GM19468 (cell line): ENCODE data around the gene WRAP73.

Source experiments
- ATAC-seq: cut with Tn5 transposase; IDR thresholded peaks from one replicate; pipeline ENCODE4 v1.9.1; 2021; ENCODE audit warnings: mild to moderate bottlenecking, moderate library complexity, moderate number of reproducible peaks; ENCODE audit not compliant: unreplicated experiment; ENCODE audit errors: extremely low read depth

Gene WRAP73

DNA sequence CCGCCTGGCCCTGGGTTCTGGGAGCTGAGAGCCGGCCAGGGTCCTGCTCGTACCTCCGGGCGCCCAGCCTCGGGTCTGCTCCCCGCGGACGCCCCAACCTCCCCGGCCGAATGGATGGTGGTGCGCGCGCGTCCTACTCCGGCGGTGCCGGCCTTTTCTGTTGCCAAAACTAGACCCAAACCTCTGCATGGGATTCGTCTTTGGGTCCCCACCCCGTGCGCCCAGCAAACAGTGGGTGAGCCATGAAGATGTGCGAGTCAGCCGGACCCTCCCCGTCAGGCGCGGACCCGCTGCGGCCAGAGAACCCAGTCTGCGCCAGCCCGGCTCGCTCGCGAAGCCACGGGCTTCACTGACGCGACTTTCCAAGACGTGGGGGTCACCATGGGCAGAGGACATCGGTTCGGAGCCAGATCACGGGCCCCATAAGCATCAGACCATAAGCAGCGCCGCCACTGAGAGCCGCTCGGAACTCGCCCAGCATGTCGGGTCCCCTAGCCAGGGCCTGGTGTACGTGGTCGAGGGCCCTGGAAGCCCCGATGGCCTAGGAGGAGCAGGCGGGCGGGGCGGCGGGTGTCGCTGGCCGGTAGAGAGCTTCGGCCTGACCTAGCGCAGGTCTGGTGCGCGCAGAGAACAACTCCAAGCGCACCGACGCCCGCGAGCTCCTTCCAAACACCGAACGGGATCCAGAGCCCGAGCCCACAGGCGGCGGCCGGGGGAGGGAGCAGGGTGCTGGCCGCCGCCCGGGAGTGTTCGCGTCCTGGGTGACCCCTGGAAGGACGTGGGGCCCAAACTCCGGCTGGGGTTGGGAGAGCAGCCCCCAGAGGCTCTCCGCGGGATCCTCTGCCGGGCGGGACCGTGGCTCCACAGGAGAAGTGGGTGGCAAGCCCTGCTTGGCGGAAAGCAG, 1.4 kb upstream of the WRAP73 start:
- ATAC-seq: no peak

DNA sequence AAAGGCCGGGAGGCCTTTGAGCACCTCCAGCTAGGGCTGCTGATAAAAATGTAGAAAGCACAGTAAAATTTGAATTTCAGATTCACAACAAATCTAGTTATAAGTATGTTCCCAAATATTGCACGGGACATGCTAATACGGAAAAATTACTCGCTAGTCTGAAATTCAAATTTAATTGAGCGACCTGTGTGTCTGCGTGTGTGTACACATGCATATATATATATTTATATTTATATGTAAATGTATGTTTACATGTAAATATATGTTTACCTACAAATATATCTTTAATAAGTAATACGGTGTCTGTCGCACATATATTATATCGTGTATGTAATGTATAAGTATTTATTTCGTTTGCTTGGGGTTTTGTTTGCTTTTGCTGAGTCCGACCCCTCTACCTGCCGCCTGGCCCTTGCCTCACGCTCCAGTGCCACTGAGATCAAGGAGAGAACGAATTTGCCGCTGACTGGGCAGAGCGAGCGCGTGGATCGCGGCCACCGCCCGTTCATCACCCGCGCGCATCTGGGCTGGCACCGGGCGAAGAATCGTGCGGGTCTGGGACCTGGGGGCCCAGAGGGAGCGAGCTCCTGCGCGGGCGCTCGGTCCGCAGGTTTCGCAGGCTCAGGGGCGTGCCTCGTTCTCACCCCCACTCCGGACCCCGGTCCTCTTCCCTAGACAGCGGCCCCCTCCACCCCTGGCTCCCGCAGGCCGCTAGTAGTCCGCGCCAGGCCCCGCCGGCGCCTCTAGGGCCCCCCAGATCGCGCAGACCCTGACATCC, 534 bp upstream of the WRAP73 start:
- ATAC-seq: no peak

DNA sequence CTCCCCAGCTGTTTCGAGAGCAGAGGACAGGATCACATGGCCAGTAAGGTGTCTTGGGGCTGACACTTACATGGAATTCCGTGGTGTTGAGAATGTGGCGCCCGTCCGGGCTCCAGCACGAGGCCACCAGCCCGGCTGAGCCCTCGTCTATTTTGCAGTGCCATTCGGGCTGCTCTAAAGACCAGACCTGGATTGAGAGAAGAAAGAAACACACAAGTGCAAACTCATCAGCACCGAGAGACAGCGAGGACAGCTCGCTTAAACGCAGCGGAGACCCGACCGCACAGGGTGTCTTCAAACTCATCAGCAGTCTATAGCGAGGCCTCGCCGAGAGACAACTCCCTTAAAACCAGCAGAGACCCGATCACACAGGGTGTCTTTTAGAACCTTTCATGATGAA, 3.3 kb downstream of the WRAP73 start:
- no peak for ATAC-seq

DNA sequence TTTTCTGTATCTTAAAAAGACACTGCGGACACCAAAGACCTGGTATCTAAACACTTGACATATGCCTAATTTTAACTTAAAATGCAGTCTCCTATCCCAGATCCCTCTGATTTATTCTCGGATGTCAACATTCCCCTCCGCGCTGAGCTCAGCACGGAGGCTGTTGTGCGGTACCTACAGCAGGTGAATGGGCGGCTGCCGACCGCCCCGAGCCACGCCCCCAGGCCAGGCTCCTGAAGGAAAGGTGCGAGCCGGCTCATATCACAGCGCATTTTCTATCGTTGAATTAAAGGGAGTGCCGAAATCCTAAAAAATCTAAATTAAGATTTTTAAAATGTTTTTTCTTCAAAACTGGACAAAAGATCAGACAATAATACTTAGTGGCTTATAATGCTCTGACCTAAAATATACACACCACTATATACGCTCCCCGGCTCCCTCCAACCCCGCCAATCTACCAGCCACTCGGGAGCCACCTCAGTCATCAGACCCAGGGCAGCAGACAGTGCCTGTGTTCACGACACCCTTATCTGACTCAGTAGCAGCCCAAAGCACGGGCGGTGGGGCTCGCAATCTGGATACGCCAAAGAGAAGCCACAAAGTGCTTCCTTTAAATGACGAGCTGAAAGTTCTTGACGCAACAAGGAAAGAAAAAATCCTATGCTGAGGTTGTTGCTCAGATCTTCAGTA, 4.1 kb downstream of the WRAP73 start:
- ATAC-seq: no peak

DNA sequence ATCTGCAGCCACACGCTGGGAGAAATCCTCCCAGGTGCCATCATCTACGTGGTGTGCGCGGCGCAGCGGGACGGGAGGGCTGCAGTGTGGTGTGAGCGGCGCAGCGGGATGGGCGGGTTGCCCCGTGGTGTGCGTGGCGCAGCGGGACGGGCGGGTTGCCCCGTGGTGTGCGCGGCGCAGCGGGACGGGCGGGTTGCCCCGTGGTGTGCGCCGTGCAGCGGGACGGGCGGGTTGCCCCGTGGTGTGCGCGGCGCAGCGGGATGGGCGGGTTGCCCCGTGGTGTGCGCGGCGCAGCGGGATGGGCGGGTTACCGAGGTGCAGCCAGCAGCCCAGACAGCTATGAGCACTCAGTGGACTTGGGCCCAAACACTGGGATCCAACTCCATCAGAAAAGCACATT, 4.7 kb downstream of the WRAP73 start:
- ATAC-seq: no peak

DNA sequence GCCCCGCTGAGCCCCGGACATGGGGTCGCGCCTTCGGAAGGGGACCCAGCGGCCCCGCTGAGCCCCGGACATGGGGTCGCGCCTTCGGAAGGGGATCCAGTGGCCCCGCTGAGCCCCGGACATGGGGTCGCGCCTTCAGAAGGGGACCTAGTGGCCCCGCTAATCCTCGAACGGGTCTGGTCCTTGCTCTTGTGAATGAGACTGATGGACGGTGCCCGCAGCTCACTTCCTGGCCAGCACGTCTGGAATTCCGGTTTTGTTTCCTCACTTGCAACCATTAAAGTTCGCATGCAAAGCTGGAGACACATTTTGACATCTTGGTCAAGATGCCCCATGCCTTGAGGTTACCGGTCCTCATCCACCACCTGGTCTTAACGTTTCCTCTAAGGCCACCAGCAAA, 5.6 kb downstream of the WRAP73 start:
- ATAC-seq: no peak

DNA sequence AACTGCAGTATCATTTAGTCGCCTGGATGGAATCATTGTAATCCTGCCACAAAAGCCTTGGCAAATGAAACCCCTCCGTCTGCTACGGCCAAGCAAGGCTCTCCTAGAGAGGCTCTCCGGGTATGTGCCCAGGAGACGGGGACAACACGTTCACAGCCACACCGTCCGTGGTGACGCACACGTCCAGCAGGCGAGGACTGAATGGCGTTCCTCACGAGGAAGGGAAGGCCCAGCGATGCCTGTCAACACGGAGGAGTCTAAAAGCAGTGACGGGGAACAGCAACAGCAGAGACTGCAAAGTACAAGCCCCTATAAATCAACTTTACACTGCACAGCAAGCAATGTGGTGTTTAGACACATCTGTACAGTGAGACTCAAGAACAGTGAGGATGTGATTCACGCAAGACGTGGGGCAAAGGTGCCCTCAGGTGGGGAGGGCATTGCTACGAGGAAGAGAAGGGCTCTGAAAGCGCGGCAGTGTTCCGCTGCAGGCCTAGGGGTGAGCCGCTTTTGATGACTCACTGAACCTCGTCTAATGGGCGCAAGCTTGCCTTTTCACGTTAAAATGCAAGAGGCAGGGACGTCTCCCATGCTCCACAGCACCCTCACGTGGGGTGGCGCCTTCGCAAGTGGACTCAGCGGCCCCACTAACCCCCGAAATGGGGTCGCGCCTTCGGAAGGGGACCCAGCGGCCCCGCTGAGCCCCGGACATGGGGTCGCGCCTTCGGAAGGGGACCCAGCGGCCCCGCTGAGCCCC, 6.8 kb downstream of the WRAP73 start:
- no peak for ATAC-seq

DNA sequence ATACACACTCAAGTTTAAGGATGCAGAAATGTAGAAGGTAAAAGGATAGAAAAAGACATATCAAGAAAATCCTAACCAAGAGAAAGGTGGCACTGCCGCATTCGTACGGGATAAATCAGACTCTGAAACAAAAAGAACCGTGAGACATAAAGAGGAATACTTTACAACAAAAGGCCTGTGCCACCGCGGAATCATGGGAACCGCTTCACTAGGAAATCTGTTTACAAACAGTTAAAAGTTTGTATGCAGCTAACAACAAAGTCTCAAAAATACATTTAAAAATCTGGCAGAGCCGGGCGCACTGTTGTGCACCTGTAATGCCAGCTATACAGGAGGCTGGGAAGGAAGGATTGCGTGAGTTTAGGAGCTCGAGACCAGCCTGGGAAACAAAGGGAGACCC, 8.1 kb downstream of the WRAP73 start:
- ATAC-seq: no peak

DNA sequence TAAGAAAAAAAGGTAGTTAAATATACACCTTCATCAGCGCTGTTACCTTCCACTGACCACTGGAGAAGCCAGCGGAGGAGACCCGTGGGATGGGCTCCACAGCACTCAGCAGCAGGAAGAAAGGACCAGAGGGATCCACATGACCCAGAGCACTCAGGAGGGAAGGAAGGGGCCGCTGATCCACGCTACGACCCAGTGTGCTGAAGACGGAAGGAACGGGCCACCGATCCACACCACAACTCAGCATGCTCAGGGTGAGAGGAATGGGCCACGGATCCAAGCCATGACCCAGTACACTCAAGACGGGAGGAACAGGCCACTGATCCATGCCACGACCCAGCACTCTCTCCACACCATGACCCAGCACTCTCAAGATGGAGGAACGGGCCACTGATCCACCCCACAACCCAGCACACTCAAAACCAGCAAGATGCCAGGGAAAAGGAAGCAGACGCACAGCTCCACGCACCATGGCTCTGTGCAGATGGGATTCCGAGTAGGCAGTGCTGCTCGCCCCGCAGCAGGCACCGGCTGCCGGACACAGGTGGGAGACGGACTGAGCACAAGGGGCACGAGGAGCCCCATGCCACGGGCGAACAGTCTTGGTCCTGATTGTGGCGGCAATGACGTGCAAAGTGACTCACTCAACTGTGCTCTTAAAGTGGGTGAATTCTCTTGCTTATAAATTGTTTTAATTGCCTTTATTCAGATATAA, 8.7 kb downstream of the WRAP73 start:
- no peak for ATAC-seq

DNA sequence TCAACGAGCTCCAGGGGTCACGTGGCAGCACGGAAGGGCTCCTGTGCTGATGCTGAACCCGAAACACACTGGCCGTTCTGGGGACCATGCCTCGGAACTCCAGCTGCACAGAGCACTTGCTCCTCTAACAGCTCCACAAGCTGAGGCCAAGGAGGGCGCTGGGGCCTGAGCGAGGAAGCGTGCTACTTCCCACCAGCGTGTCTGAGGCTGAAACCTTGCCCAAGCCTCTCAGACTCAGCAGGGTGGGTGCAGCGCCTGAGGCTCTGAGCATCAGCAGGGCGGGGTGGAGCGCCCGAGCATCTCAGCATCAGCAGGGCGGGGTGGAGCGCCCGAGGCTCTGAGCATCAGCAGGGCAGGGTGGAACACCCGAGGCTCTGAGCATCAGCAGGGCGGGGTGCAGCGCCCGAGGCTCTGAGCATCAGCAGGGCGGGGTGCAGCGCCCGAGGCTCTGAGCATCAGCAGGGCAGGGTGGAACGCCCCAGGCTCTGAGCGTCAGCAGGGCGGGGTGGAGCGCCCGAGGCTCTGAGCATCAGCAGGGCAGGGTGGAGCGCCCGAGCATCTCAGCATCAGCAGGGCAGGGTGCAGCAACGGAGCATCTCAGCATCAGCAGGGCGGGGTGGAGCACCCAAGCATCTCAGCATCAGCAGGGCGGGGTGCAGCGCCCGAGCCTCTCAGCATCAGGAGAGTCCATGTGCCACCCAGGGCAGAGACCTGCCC, 9.6 kb downstream of the WRAP73 start:
- ATAC-seq: no peak

DNA sequence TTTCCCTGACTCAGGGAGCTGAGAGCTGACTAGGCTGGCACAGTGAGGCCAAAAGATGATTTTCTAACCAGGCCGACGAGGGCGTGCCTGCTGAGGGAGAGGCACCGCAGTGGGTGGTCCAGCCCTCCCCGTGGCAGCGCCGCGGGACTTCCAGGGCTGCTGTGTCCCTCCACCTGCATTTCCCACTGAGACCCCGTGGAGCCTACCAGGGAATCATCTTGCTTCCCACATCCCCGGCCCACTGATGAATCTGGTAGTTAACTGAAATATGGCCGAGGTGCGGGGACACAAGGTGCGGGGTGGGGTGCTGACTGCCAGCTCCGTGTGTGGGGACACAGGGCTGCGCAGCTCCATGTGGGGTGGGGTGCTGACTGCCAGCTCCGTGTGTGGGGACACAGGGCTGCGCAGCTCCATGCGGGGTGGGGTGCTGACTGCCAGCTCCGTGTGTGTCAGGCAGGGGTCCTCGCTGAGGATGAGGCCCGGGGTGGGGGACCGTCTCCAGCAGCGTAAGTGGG, 10.4 kb downstream of the WRAP73 start:
- no peak for ATAC-seq

DNA sequence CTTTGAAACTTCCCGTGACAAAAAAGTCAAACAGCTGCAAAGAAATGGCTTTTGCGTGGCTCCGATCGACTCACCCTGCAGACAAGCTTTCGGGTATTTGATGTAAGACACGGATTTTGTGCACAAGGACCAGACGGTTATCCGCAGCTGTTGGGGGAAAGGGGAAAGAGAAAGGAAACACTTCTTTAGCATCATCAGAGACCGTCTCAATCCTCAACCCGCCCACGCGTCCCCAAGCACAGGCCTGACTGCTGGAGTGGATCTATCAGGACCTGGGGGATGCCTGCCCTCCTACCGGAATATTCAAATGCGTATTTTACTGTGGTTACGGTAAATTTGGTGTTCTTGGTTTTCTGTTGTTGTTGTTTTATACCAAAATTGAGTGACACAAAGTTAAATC, 11.2 kb downstream of the WRAP73 start:
- ATAC-seq: no peak

DNA sequence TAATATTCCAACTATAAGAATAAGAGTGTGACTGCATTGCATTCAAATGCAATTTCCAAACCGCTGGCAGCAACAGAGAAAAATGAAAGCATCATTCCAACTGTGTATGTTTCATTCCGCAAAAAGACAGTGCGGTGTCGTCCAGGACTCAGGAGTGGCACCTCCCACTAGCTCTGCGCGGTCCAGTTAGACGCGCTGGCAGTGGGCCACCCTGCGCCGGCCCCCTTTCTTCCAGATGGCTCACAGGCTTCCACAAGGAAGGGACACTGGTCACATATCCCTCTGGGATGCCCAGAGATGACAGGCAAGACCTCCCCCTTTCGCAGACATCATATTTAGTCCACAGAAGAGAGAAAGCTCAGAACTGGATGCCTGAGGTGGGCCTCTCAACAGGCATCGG, 11.9 kb downstream of the WRAP73 start:
- ATAC-seq: no peak

DNA sequence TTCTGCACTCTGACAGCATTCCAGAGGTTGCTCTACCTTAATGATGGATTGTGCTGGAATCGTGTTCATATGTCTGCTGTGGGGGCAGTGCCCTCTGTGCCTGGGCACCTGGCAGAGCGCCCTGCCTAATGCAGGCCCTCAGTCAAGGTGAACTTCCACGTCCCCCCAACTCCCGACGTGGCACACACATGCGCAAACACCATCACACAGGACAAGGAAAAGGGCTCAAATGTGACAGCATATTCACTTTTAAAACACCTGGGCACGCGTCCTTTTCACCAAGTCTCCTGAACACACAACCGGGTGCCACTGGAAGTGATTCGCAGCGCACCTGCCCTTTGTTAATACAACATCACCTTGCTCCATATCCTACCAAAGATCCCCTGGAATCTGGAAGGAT, 13.4 kb downstream of the WRAP73 start:
- ATAC-seq: no peak

DNA sequence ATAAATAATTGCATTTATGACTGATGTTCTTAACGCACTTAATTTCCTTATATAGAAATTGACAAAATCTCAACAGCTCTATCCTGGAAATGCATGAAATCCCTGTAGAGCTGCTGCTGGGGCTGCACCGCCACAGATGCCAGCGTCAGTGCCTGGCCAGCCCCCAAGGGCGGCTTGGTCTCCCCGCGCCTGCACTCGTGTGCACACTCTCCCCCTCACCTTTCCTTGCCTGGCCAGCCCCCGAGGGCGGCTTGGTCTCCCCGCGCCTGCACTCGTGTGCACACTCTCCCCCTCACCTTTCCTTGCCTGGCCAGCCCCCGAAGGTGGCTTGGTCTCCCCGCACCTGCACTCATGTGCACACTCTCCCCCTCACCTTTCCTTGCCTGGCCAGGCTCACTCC, 13.8 kb downstream of the WRAP73 start:
- no peak for ATAC-seq

DNA sequence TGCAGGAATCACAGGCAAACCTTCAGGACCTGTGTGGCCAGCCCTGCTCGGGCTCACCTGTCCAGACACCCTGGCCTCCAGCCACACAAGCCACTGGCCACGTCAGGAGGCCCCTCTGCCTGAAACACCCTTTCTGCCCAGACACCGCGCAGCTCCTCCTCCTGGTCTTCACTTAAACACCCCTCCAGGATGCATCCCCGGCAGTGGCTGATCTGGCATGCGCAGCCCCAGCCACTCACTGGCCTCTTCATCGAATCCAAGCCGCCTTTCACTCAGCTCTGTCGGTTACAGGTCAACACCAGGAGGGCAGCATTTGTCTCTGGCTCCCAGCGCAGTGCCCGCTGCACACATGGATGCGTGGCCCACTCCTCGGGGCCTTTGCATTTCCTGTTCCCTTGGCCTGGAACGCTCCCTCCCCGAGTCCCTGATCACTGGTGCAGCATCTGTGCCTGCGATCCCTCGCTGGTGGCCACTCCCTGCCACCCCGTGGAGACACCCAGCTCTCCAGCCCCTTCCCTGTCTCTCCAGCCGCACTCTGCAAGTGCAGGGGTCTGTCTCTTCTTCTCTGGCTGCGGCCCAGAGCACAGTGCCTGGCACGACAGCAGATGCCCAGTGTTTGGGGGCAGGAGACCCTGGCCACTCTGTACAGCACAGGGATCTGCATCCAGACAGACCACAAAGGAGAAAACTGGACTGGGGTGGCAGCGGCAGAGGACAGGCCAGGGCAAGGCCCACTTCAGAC, 15.7 kb downstream of the WRAP73 start:
- ATAC-seq: no peak

DNA sequence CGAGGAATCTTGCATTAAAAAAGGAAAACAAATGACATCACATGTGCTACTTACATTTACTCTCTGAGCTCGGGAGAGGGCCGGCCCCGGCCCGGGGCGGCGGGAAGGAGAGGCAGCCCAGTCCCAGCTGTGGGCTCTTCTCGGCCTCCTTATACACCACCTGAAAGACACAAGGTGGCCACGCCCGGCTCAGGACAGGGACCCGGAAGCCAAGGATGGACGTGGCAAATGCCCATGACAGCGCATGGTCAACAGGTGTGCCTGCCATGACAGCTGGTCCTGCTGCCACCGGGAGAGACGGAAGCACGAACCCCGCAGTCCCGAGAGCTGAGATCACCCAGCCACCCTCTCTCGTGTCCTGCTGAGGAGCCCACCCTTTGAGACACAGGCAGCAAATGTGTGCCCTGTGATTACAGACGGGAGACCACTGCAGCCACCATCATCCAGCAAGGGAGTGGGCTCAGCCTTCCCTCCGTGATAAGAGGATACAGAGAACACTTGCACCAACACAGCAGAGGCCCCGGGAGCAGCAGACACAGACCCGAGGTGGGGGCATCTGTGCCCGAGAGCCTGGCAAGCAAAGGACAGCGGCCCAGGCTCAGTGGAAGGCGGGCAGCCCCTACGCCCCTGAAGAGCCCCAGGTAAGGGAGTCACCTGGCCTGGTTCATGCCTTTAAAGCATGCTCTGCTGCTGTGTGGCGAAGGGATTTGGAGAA, 16.4 kb downstream of the WRAP73 start:
- ATAC-seq: no peak
